Measurements from ENCODE around the gene CFB.

GRCh38 chr6:31966997-31967925, 21.4 kb downstream of the CFB start:
- TF ChIP-seq EZH2 (IDR thresholded peaks at IDR 0.05; ENCODE audit: low read length) (no peak), CTCF (optimal IDR thresholded peaks at IDR 0.05 in 1 of 3, IDR thresholded peaks at IDR 0.05 in 1 of 3, conservative IDR thresholded peaks at IDR 0.05 in 1 of 3; ENCODE audit: extremely low read depth in 1 of 3, insufficient read depth in 2 of 3, low read length in 3 of 3) (no peak)
